ENCODE results near the gene OR51L1.

Gene OR51L1

DNA sequence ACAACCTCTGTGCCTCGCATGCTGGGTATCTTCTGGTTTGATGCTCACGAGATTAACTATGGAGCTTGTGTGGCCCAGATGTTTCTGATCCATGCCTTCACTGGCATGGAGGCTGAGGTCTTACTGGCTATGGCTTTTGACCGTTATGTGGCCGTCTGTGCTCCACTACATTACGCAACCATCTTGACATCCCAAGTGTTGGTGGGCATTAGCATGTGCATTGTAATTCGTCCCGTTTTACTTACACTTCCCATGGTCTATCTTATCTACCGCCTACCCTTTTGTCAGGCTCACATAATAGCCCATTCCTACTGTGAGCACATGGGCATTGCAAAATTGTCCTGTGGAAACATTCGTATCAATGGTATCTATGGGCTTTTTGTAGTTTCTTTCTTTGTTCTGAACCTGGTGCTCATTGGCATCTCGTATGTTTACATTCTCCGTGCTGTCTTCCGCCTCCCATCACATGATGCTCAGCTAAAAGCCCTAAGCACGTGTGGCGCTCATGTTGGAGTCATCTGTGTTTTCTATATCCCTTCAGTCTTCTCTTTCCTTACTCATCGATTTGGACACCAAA lies 52.2 kb downstream of the OR51L1 start:
- no peaks in the 10 kb centered on the region for H3K36me3 ChIP-seq (ENCODE audit: insufficient read depth, low read length)

More for the DNA sequence above, 52.2 kb downstream of the OR51L1 start:
- Histone ChIP-seq H3K27ac (ENCODE audit: low read depth, low read length) (no peak overlapping the region), H3K27me3 (ENCODE audit: insufficient read depth, low read length) (no peaks in the 10 kb centered on the region), H3K4me1 (ENCODE audit: insufficient read depth, low read length) (no peaks in the 10 kb centered on the region), H3K9ac (ENCODE audit: low read depth, low read length) (no peak overlapping the region), H3K9me3 (ENCODE audit: insufficient read depth, low read depth, low read length) (no peaks in the 10 kb centered on the region), H3K4me3 (ENCODE audit: low read length) (no peak overlapping the region)
- WGBS, result 94% methylated on average over 15 of the region's 15 CpGs

Data from HUES64 (cell line).